ENCODE data around the gene MGA.

MGA gene

GRCh38 chr15:41806291-41807181, 146.3 kb downstream of the MGA start:
- DNase-seq (ENCODE audit: low read depth): no peak

DNA sequence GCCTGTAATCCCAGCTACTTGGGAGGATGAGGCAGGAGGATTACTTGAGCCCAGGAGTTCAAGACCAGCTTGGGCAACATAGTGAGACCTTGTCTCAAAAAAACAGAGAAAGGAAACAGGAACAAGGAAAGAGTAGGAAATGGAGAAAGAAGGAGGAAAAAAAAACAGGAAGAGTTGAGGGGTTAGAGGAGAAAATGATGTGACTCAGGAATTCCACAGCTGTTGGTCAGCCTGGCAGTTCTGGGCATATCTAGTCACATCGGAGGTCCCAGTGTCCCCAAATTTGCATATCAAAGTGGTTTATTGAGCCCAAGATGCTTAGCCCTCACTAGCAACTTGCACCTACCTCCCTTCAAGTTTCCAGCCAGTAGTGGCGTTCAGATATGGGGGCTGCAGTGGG, 148.9 kb downstream of the MGA start:
- DNase-seq (ENCODE audit: low read depth): no peak

GRCh38 chr15:41809526-41810220, 149.5 kb downstream of the MGA start:
- DNase-seq (ENCODE audit: low read depth): no peak

- DNase-seq (ENCODE audit: low read depth): no peak
These were observed 150.6 kb downstream of the MGA start for GRCh38 chr15:41810651-41811431.

DNA sequence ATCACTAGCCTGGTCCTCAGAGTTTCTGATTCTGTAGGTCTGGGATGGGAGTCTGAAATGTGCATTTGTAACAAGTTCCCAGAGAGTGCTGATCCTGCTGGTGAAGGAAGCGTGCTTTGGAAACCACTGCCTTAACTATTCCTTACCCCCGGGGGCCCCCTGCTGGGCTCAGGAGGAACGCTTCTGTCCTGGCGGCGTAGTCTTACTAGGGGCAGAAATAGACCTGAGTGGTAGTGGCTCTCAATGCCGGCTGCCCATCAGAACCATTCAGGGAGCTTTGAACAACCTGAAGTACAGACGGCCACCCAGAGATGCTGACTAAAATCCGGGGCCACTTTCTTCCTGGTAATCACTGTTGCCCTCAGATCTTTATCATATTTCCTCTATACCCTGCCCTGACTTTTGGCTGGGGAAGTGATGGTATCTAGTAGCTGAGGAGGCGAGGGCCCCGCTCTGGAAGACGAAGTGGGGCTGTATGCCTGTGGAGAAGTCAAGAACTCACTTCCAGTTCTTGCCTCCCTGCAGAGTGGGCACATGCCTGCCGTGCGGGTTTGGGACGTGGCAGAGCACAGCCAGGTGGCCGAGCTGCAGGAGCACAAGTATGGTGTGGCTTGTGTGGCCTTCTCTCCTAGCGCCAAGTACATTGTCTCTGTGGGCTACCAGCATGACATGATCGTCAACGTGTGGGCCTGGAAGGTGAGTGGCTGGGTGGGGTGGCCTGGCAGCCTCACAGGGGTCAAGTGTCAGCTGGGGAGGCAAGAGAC, 151.4 kb downstream of the MGA start:
- DNase-seq (ENCODE audit: low read depth): peak; percentile 63

DNA sequence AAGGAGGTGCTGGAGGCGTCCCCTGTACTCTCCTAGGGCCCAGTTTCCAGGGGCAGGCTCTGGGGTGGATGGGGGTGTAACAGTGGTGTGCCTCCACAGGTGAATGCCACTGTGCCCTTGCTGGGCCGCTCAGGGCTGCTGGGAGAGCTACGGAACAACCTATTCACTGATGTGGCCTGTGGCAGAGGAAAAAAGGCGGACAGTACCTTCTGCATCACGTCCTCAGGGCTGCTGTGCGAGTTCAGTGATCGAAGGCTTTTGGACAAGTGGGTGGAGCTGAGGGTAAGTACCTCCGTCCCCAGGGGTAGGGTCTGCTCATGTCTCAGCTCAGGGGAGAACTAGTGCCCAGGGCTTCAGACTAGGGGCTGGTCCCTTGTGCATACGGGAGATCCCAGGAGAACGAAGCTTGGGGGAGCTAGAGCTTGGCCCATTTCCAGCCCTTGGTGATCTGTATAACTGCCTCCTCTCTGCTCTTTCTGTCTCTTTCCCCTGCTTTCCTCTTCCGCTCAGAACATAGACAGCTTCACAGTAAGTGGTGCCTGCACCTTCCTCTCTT, 152.7 kb downstream of the MGA start:
- DNase-seq (ENCODE audit: low read depth): no peak

DNA sequence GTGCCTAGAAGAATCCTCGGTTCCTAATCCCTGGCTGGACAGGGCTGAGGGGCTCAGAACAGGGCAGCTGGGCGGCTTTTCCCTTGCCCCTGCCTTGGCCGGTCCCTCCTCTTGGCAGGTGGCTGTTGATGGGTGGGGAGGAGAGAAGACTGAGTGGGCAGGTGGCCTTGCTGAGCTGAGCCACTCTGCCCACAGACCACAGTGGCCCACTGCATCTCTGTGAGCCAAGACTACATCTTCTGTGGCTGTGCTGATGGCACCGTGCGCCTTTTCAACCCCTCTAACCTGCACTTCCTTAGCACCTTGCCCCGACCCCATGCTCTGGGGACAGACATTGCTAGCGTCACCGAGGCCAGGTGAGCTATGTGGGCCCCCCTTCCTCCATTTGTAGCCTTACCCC, 153.2 kb downstream of the MGA start:
- no peak for DNase-seq (ENCODE audit: low read depth)

GRCh38 chr15:41814534-41814933, 154.3 kb downstream of the MGA start:
- DNase-seq (ENCODE audit: low read depth): no peak

GRCh38 chr15:41816788-41817187, 156.6 kb downstream of the MGA start:
- DNase-seq (ENCODE audit: low read depth): no peak

GRCh38 chr15:41817327-41817726, 157.1 kb downstream of the MGA start:
- DNase-seq (ENCODE audit: low read depth): no peak

DNA sequence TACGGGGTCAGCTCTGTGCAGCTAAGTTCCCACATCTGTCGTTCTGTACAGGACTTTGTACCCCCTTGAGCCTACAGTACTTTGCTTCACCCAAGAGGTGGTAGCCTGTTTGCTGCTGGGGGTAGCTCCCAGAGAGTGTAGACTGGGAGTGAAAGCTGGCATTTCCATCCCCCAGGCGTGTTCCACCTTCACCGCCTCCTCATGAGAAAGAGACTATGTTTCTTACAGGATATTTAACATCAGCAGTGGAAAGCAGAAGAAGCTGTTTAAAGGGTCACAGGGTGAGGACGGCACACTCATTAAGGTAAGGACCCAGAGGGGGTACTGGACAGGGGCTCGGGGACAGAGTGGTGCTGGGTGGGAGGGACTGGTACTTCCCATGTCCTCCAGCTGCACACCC, 157.6 kb downstream of the MGA start:
- no peak for DNase-seq (ENCODE audit: low read depth)

- no peak for DNase-seq (ENCODE audit: low read depth)
These were observed 159.3 kb downstream of the MGA start for GRCh38 chr15:41819455-41820050.

GRCh38 chr15:41820791-41821423, 160.7 kb downstream of the MGA start:
- DNase-seq (ENCODE audit: low read depth): no peak

- DNase-seq (ENCODE audit: low read depth): no peak
These were observed 161.6 kb downstream of the MGA start for GRCh38 chr15:41821831-41822230.

- no peak for DNase-seq (ENCODE audit: low read depth)
These were observed 162.3 kb downstream of the MGA start for GRCh38 chr15:41822471-41822870.
